Karpas-422 (cell line): ENCODE results near the gene TAS2R31. TPM values are rescaled to one million over a fixed set of nuclear protein-coding genes. Genes with fewer than 3 reads are reported as not detected.

ENCODE experiments used
- DNase-seq: peaks from one replicate; pipeline ENCODE4 v3.0.0-alpha.2; 2015
- H2AFZ ChIP-seq: fragments of 200-600 bp; sonication (generic); 2 replicates; pipeline ENCODE4 v1.6.1; 2014; ENCODE audit warnings: antibody characterized with exemption, low read length, mixed read lengths
- H3K27ac ChIP-seq: fragments of 200-600 bp; sonication (generic); 2 replicates; pipeline ENCODE4 v1.5.1; 2014; ENCODE audit warnings: mild to moderate bottlenecking, low read length, moderate library complexity
- H3K27me3 ChIP-seq: fragments of 200-600 bp; sonication (generic); 2 replicates; pipeline ENCODE4 v1.6.1; 2014; ENCODE audit warnings: low read length, mixed read lengths
- H3K36me3 ChIP-seq: fragments of 200-600 bp; sonication (generic); 2 replicates; pipeline ENCODE4 v1.6.1; 2014; ENCODE audit warnings: low read length, mixed read lengths; ENCODE audit not compliant: insufficient read depth
- H3K4me1 ChIP-seq: fragments of 200-600 bp; sonication (generic); 2 replicates; pipeline ENCODE4 v1.6.1; 2014; ENCODE audit warnings: mild to moderate bottlenecking, low read length, mixed read lengths
- H3K4me2 ChIP-seq: fragments of 200-600 bp; sonication (generic); 2 replicates; pipeline ENCODE4 v1.6.1; 2014; ENCODE audit warnings: low read length, low read depth, mild to moderate bottlenecking; ENCODE audit not compliant: poor library complexity, severe bottlenecking
- H3K4me3 ChIP-seq: fragments of 200-600 bp; sonication (generic); 2 replicates; pipeline ENCODE4 v1.5.1; 2014; ENCODE audit warnings: mild to moderate bottlenecking, antibody characterized with exemption, low read length, mixed read lengths
- H3K79me2 ChIP-seq: fragments of 200-600 bp; sonication (generic); 2 replicates; pipeline ENCODE4 v1.6.1; 2014; ENCODE audit warnings: mild to moderate bottlenecking, low read length, mixed read lengths
- H3K9ac ChIP-seq: fragments of 200-600 bp; sonication (generic); 2 replicates; pipeline ENCODE4 v1.6.0; 2014; ENCODE audit warnings: low read length
- H3K9me2 ChIP-seq: fragments of 200-600 bp; sonication (generic), shearing (Covaris generic); replicated peaks from 2 replicates; pipeline ENCODE4 v1.6.0; 2014; ENCODE audit warnings: mild to moderate bottlenecking, low read length, moderate library complexity; ENCODE audit not compliant: insufficient read depth
- H3K9me3 ChIP-seq: fragments of 300-700, 200-600 bp; sonication (generic); 2 replicates; pipeline ENCODE4 v1.6.1; 2014; ENCODE audit warnings: low read length, mixed read lengths
- H4K20me1 ChIP-seq: fragments of 200-600 bp; sonication (generic); 2 replicates; pipeline ENCODE4 v1.6.1; 2014; ENCODE audit warnings: mild to moderate bottlenecking, antibody characterized with exemption, low read length, low read depth; ENCODE audit not compliant: insufficient read depth
- total RNA-seq: library from RNA; depleted of rRNA; stranded (reverse); fragments of >200 nt; shearing (Covaris generic); gene quantifications from 2 replicates; pipeline ENCODE4 v1.2.3, GENCODE V29; 2014; ENCODE audit warnings: low replicate concordance; rRNA removed

TAS2R31 gene
- total RNA-seq, 1 experiment from 2014 or later: 18.0 TPM

GRCh38 chr12:10994307-10994706 is 36.9 kb downstream of the TAS2R31 start:
- no peaks in the 10 kb centered on the region for H3K36me3 ChIP-seq
- H3K4me2 ChIP-seq: no peak overlapping the region
- H3K9ac ChIP-seq: no peak overlapping the region
- H2AFZ ChIP-seq: no peak overlapping the region
- H3K27ac ChIP-seq: no peak overlapping the region
- DNase-seq: no peak
- H3K79me2 ChIP-seq: peaks cover 13% of the 10 kb centered on the region
- no peaks in the 10 kb centered on the region for H3K9me2 ChIP-seq
- no peaks in the 10 kb centered on the region for H3K9me3 ChIP-seq
- H3K4me3 ChIP-seq: no peak overlapping the region
- no peaks in the 10 kb centered on the region for H3K4me1 ChIP-seq
- H3K27me3 ChIP-seq: no peaks in the 10 kb centered on the region
- no peaks in the 10 kb centered on the region for H4K20me1 ChIP-seq

GRCh38 chr12:10989107-10989506 is 42.1 kb downstream of the TAS2R31 start:
- Histone ChIP-seq H2AFZ (no peak overlapping the region), H3K9me3 (no peaks in the 10 kb centered on the region), H3K4me1 (no peaks in the 10 kb centered on the region)

GRCh38 chr12:10986812-10987211 is 44.4 kb downstream of the TAS2R31 start, which contains the start of gene TAS2R50:
Gene TAS2R50, minus strand, starts transcription at chr12:10986912. Its CDS starts 52 bp downstream, at chr12:10986860.
- H3K36me3 ChIP-seq: no peaks in the 10 kb centered on the region
- no peaks in the 10 kb centered on the region for H3K9me3 ChIP-seq
- no peaks in the 10 kb centered on the region for H3K27me3 ChIP-seq
- 0 out of 2 replicates have a peak, but pooled peaks cover 6% of the 10 kb centered on the region for H3K79me2 ChIP-seq
- H3K4me2 ChIP-seq: no peak within 1 kb of the TSS
- no peak within 1 kb of the TSS for H3K4me3 ChIP-seq
- no peak within 1 kb of the TSS for H3K27ac ChIP-seq
- no peaks in the 10 kb centered on the region for H3K9me2 ChIP-seq
- no peak within 1 kb of the TSS for H2AFZ ChIP-seq
- H3K9ac ChIP-seq: no peak within 1 kb of the TSS
- DNase-seq: no peak
- no peaks in the 10 kb centered on the region for H3K4me1 ChIP-seq
- H4K20me1 ChIP-seq: no peaks in the 10 kb centered on the region

More at GRCh38 chr12:10989107-10989506, 42.1 kb downstream of the TAS2R31 start:
- H3K9ac ChIP-seq: no peak overlapping the region
- no peak overlapping the region for H3K4me2 ChIP-seq
- 0 out of 2 replicates have a peak, but pooled peaks cover 6% of the 10 kb centered on the region for H3K79me2 ChIP-seq
- H3K36me3 ChIP-seq: no peaks in the 10 kb centered on the region
- H3K27ac ChIP-seq: no peak overlapping the region
- no peaks in the 10 kb centered on the region for H3K9me2 ChIP-seq
- no peak for DNase-seq
- H4K20me1 ChIP-seq: no peaks in the 10 kb centered on the region
- H3K4me3 ChIP-seq: no peak overlapping the region
- no peaks in the 10 kb centered on the region for H3K27me3 ChIP-seq

GRCh38 chr12:10982244-10982643 is 49.0 kb downstream of the TAS2R31 start:
- no peak overlapping the region for H3K4me2 ChIP-seq
- H4K20me1 ChIP-seq: no peaks in the 10 kb centered on the region
- no peaks in the 10 kb centered on the region for H3K4me1 ChIP-seq
- no peak overlapping the region for H3K27ac ChIP-seq
- no peak overlapping the region for H2AFZ ChIP-seq
- no peaks in the 10 kb centered on the region for H3K36me3 ChIP-seq
- DNase-seq: no peak
- peaks cover 23% of the 10 kb centered on the region for H3K79me2 ChIP-seq
- no peaks in the 10 kb centered on the region for H3K27me3 ChIP-seq
- H3K9ac ChIP-seq: no peak overlapping the region
- H3K9me3 ChIP-seq: no peaks in the 10 kb centered on the region
- no peak overlapping the region for H3K4me3 ChIP-seq
- no peaks in the 10 kb centered on the region for H3K9me2 ChIP-seq

Other genes with a start within 250 kb of the TAS2R31 start
- 0.47 TPM in 1 of 2 replicates, not detected in the other for gene TAS2R7, start 228.8 kb downstream of the TAS2R31 start, total RNA-seq
- 0.52 TPM in 1 of 2 replicates, not detected in the other for gene TAS2R8, start 224.1 kb downstream of the TAS2R31 start, total RNA-seq
- 0.19 TPM in 1 of 2 replicates, not detected in the other for gene TAS2R9, start 221.2 kb downstream of the TAS2R31 start, total RNA-seq
- 1.5 and 7.3 TPM in 2 replicates for gene TAS2R10, start 205.0 kb downstream of the TAS2R31 start, total RNA-seq
- gene PRR4, start 181.9 kb downstream of the TAS2R31 start, total RNA-seq: 5.7 and 12.7 TPM in 2 replicates
- 27.7 and 64.5 TPM in 2 replicates for gene PRH1, start 147.2 kb downstream of the TAS2R31 start, total RNA-seq
- gene TAS2R13, start 121.8 kb downstream of the TAS2R31 start, total RNA-seq: 3.2 and 8.9 TPM in 2 replicates
- not detected in 2 replicates for gene PRH2, start 102.2 kb downstream of the TAS2R31 start, total RNA-seq
- gene TAS2R14, start 92.1 kb downstream of the TAS2R31 start, total RNA-seq: 3.9 and 12.6 TPM in 2 replicates
- gene TAS2R50, start 44.5 kb downstream of the TAS2R31 start, total RNA-seq: 3.9 and 12.0 TPM in 2 replicates
- 4.0 and 18.2 TPM in 2 replicates for gene TAS2R20, start 33.1 kb downstream of the TAS2R31 start, total RNA-seq
- gene TAS2R19, start 8.8 kb downstream of the TAS2R31 start, total RNA-seq: 3.5 and 16.4 TPM in 2 replicates
- 0.83 and 6.3 TPM in 2 replicates for gene TAS2R46, start 30.9 kb upstream of the TAS2R31 start, total RNA-seq
- gene TAS2R43, start 60.9 kb upstream of the TAS2R31 start, total RNA-seq: 0.90 and 7.6 TPM in 2 replicates
- gene TAS2R30, start 103.2 kb upstream of the TAS2R31 start, total RNA-seq: 6.0 and 13.9 TPM in 2 replicates
- gene SMIM10L1, start 139.8 kb upstream of the TAS2R31 start, total RNA-seq: 4.9 and 9.0 TPM in 2 replicates
- not detected in 2 replicates for gene TAS2R42, start 155.5 kb upstream of the TAS2R31 start, total RNA-seq
- gene PRB3, start 238.3 kb upstream of the TAS2R31 start, total RNA-seq: not detected in 2 replicates